Measurements from ENCODE around the gene TRMO. TPM values are rescaled to one million over a fixed set of nuclear protein-coding genes. Genes with fewer than 3 reads are reported as not detected.

Gene TRMO
- total and polyA plus RNA-seq, 2 donors (not counting 1 experiment from before 2014, with no cell fraction given): 12.9 to 15.8 TPM

GRCh38 chr9:97925497-97926334 lies 3.4 kb upstream of the TRMO start:
- no peak overlapping the region for H2AFZ ChIP-seq (ENCODE audit: low read length)
- H3K27ac ChIP-seq (ENCODE audit: insufficient read depth, low read length): no peak overlapping the region
- no peak overlapping the region for H3K4me2 ChIP-seq (ENCODE audit: extremely low read depth, insufficient read depth, low read length)
- H4K20me1 ChIP-seq (ENCODE audit: control insufficient read depth, extremely low read depth, insufficient read depth, low read length): no peaks in the 10 kb centered on the region
- TF ChIP-seq EZH2 (IDR thresholded peaks at IDR 0.05; ENCODE audit: low read length, missing control alignments): no peak
- TF ChIP-seq CTCF (conservative IDR thresholded peaks at IDR 0.05 in 1 of 2, IDR thresholded peaks at IDR 0.05 in 1 of 2; ENCODE audit: low read depth in 1 of 2, low read length in 2 of 2): no peak
- no peaks in the 10 kb centered on the region for H3K9me3 ChIP-seq (ENCODE audit: control insufficient read depth, insufficient read depth, low read depth, low read length)
- no peaks in the 10 kb centered on the region for H3K79me2 ChIP-seq (ENCODE audit: control insufficient read depth, insufficient read depth, low read length)
- H3K36me3 ChIP-seq (ENCODE audit: control insufficient read depth, insufficient read depth, low read length): no peaks in the 10 kb centered on the region
- DNase-seq (ENCODE audit: low read depth in 2 of 2): no peak
- H3K9ac ChIP-seq (ENCODE audit: insufficient read depth, low read length): no peak overlapping the region
- peaks cover 5% of the 10 kb centered on the region for H3K4me1 ChIP-seq (ENCODE audit: control insufficient read depth, extremely low read depth, insufficient read depth, low read length)
- H3K4me3 ChIP-seq (replicated peaks in 1 of 4; ENCODE audit: control extremely low read depth in 1 of 4, insufficient read depth in 1 of 4, low read depth in 3 of 4, low read length in 4 of 4): no peak overlapping the region
- peaks cover 8% of the 10 kb centered on the region for H3K27me3 ChIP-seq (ENCODE audit: control insufficient read depth, insufficient read depth, low read length)

GRCh38 chr9:97924386-97924785 lies 2.1 kb upstream of the TRMO start:
- H3K79me2 ChIP-seq (ENCODE audit: control insufficient read depth, insufficient read depth, low read length): no peaks in the 10 kb centered on the region
- H3K27ac ChIP-seq (ENCODE audit: insufficient read depth, low read length): no peak overlapping the region
- no peak for DNase-seq (ENCODE audit: low read depth in 2 of 2)
- no peaks in the 10 kb centered on the region for H3K9me3 ChIP-seq (ENCODE audit: control insufficient read depth, insufficient read depth, low read depth, low read length)
- no peak overlapping the region for H3K4me2 ChIP-seq (ENCODE audit: extremely low read depth, insufficient read depth, low read length)
- no peaks in the 10 kb centered on the region for H3K36me3 ChIP-seq (ENCODE audit: control insufficient read depth, insufficient read depth, low read length)
- no peak for TF ChIP-seq EZH2 (IDR thresholded peaks at IDR 0.05; ENCODE audit: low read length, missing control alignments)
- no peak for TF ChIP-seq CTCF (conservative IDR thresholded peaks at IDR 0.05 in 1 of 2, IDR thresholded peaks at IDR 0.05 in 1 of 2; ENCODE audit: low read depth in 1 of 2, low read length in 2 of 2)
- H3K4me1 ChIP-seq (ENCODE audit: control insufficient read depth, extremely low read depth, insufficient read depth, low read length): peaks cover 5% of the 10 kb centered on the region
- H3K4me3 ChIP-seq (replicated peaks in 1 of 4; ENCODE audit: control extremely low read depth in 1 of 4, insufficient read depth in 1 of 4, low read depth in 3 of 4, low read length in 4 of 4): no peak overlapping the region
- H4K20me1 ChIP-seq (ENCODE audit: control insufficient read depth, extremely low read depth, insufficient read depth, low read length): no peaks in the 10 kb centered on the region
- H3K9ac ChIP-seq (ENCODE audit: insufficient read depth, low read length): no peak overlapping the region
- H3K27me3 ChIP-seq (ENCODE audit: control insufficient read depth, insufficient read depth, low read length): no peaks in the 10 kb centered on the region
- H2AFZ ChIP-seq (ENCODE audit: low read length): peak overlapping the region; percentile 44

- no peak overlapping the region for H3K9ac ChIP-seq (ENCODE audit: insufficient read depth, low read length)
- H3K4me1 ChIP-seq (ENCODE audit: control insufficient read depth, extremely low read depth, insufficient read depth, low read length): peaks cover 5% of the 10 kb centered on the region
- H3K9me3 ChIP-seq (ENCODE audit: control insufficient read depth, insufficient read depth, low read depth, low read length): no peaks in the 10 kb centered on the region
- H3K79me2 ChIP-seq (ENCODE audit: control insufficient read depth, insufficient read depth, low read length): no peaks in the 10 kb centered on the region
- no peak overlapping the region for H3K27ac ChIP-seq (ENCODE audit: insufficient read depth, low read length)
- TF ChIP-seq EZH2 (IDR thresholded peaks at IDR 0.05; ENCODE audit: low read length, missing control alignments) (no peak), CTCF (conservative IDR thresholded peaks at IDR 0.05 in 1 of 2, IDR thresholded peaks at IDR 0.05 in 1 of 2; ENCODE audit: low read depth in 1 of 2, low read length in 2 of 2) (peak; percentile 60 to 71)
- no peaks in the 10 kb centered on the region for H3K36me3 ChIP-seq (ENCODE audit: control insufficient read depth, insufficient read depth, low read length)
- H2AFZ ChIP-seq (ENCODE audit: low read length): no peak overlapping the region
- DNase-seq (ENCODE audit: low read depth in 2 of 2): peak; percentile 70 to 88
- no peaks in the 10 kb centered on the region for H4K20me1 ChIP-seq (ENCODE audit: control insufficient read depth, extremely low read depth, insufficient read depth, low read length)
- peak overlapping the region; percentile 60 for H3K4me2 ChIP-seq (ENCODE audit: extremely low read depth, insufficient read depth, low read length)
- H3K27me3 ChIP-seq (ENCODE audit: control insufficient read depth, insufficient read depth, low read length): no peaks in the 10 kb centered on the region
- peak overlapping the region in 3 of 4 experiments; percentile 9 to 89 (median 34) for H3K4me3 ChIP-seq (replicated peaks in 1 of 4; ENCODE audit: control extremely low read depth in 1 of 4, insufficient read depth in 1 of 4, low read depth in 3 of 4, low read length in 4 of 4)
These were observed 1.3 kb upstream of the TRMO start for GRCh38 chr9:97923529-97924108.
